Small intestine (tissue), 7 donors: ENCODE measurements around the gene GOLGA8B. TPM values are rescaled to one million over a fixed set of nuclear protein-coding genes. Genes with fewer than 3 reads are reported as not detected.

ENCODE experiments used
- DNase-seq, 2 donors: peaks; one replicate each; pipeline versions ENCODE4 v3.0.0 to v3.0.0-alpha.2; 2013
- FAIRE-seq: peaks from 2 replicates; lab custom pipeline; 2012; peaks lifted over from hg19 to GRCh38; lab: Jason Lieb, UNC
- H3K27ac ChIP-seq, 3 donors: one replicate each; pipeline ENCODE4 v1.5.1; 2013; ENCODE audit warnings: low read length in 2 of 3, mild to moderate bottlenecking in 2 of 3, control low read depth in 1 of 3, inconsistent platforms in 1 of 3, low read depth in 1 of 3, moderate library complexity in 1 of 3
- H3K27me3 ChIP-seq, 3 donors: one replicate each; pipeline ENCODE4 v1.6.1; 2013; ENCODE audit warnings: low read length in 3 of 3, inconsistent platforms in 1 of 3; ENCODE audit not compliant: control insufficient read depth in 3 of 3, insufficient read depth in 3 of 3
- H3K36me3 ChIP-seq, 3 donors: one replicate each; pipeline ENCODE4 v1.6.1; 2013; ENCODE audit warnings: low read length in 3 of 3, inconsistent platforms in 1 of 3, low read depth in 1 of 3, mild to moderate bottlenecking in 1 of 3, moderate library complexity in 1 of 3; ENCODE audit not compliant: control insufficient read depth in 3 of 3, insufficient read depth in 2 of 3
- H3K4me1 ChIP-seq, 3 donors: one replicate each; pipeline ENCODE4 v1.6.1; 2013; ENCODE audit warnings: low read length in 2 of 3, inconsistent platforms in 1 of 3, low read depth in 1 of 3, mild to moderate bottlenecking in 1 of 3, moderate library complexity in 1 of 3; ENCODE audit not compliant: control insufficient read depth in 3 of 3, insufficient read depth in 2 of 3
- H3K4me3 ChIP-seq, 3 donors: one replicate each; pipeline ENCODE4 v1.5.1; 2013; ENCODE audit warnings: low read length in 3 of 3, control low read depth in 1 of 3, inconsistent platforms in 1 of 3, low read depth in 1 of 3, mild to moderate bottlenecking in 1 of 3, moderate library complexity in 1 of 3
- H3K9me3 ChIP-seq, 2 donors: one replicate each; pipeline ENCODE4 v1.6.1; 2013; ENCODE audit warnings: low read depth in 1 of 2, low read length in 1 of 2; ENCODE audit not compliant: control insufficient read depth in 2 of 2, insufficient read depth in 1 of 2
- WGBS, 3 donors: extraction: QIAGEN DNeasy Blood & Tissue Kit; methylation state at CpG; one replicate each; pipeline ENCODE4 v1.1.7; 2013; 5-methylcytosine and 5-hydroxymethylcytosine counted together
- polyA plus RNA-seq, 4 donors: library from polyadenylated mRNA; stranded (reverse) in 3 of 4; unstranded in 1 of 4; fragments of 200-250 nt in 3 of 4; fragments of 120-200 nt in 1 of 4; gene quantifications; one replicate each; pipeline versions ENCODE4 v1.2.1 to v1.2.3, GENCODE V29; 2013
- donor health status: healthy with polysubstance abuse.
- donor health status: control.
- donor health status: control.
- donor health status: Bipolar disorder and iron deficiency.
- donor health status: healthy.

GOLGA8B gene
- polyA plus RNA-seq, 4 donors = 7.6 to 77.4 (median 37.4) TPM

- Histone ChIP-seq H3K27me3 (no peaks in the 10 kb centered on the region), H3K36me3 (no peaks in the 10 kb centered on the region), H3K9me3 (no peaks in the 10 kb centered on the region), H3K4me1 (no peaks in the 10 kb centered on the region), H3K4me3 (no peak overlapping the region), H3K27ac (no peak overlapping the region)
- no peak for DNase-seq
- no peak for FAIRE-seq
- 90 to 92% (median 91%) methylated on average over 7 of the region's 7 CpGs for WGBS, 3 donors
Observed at GRCh38 chr15:34619151-34619550, 35.7 kb upstream of the GOLGA8B start.

- no peaks in the 10 kb centered on the region for H3K4me1 ChIP-seq
- no peaks in the 10 kb centered on the region for H3K9me3 ChIP-seq
- FAIRE-seq (no peak), DNase-seq (no peak)
- WGBS, 3 donors = 45 to 63% (median 58%) methylated on average over 2 of the region's 2 CpGs
- H3K4me3 ChIP-seq = no peak overlapping the region
- H3K36me3 ChIP-seq = no peaks in the 10 kb centered on the region
- no peaks in the 10 kb centered on the region for H3K27me3 ChIP-seq
- no peak overlapping the region for H3K27ac ChIP-seq
Observed at GRCh38 chr15:34618073-34618472, 34.6 kb upstream of the GOLGA8B start.

DNA sequence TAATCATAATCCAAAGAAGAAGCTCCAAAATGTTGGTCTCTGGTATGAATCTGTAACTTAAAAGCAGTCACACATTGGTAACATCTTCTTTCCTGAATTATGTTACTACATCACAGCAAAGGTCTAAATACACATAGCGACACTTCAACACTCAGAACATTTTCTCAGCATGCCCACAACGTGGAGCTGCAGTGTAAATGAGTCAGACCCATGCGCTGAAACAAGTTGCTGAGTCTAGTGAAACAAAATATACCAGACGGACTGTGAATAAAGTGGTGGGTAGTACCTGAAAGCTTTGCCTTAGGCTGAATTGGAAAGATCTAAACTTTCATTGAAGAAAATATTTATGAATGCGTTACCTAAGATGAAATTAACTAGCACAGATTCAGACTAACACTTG is 33.2 kb upstream of the GOLGA8B start:
- H3K36me3 ChIP-seq = no peaks in the 10 kb centered on the region

DNA sequence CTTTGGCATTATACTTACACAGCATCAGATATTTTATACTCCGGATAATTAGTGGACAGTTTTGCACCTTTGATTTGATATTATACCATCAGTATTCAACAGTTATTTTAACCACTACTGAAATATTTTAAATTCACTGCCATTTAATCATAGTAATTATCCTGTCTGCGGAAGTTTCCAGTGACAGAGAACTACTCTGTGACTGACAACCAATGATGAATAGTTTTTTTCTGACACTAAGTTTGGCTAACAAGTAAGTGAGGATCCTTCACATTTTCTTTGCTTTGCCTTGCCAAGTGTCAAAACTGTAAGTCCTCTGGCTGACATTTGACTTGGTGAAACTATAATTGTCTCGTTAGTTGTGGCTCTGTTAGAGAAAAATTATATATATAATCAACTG is 30.5 kb upstream of the GOLGA8B start:
- H3K27me3 ChIP-seq = no peaks in the 10 kb centered on the region
- no peak overlapping the region for H3K4me3 ChIP-seq
- no peaks in the 10 kb centered on the region for H3K4me1 ChIP-seq
- WGBS, 3 donors = 72 to 85% (median 84%) methylated on average over 3 of the region's 3 CpGs
- no peaks in the 10 kb centered on the region for H3K36me3 ChIP-seq
- DNase-seq (no peak), FAIRE-seq (no peak)
- H3K27ac ChIP-seq = no peak overlapping the region
- no peaks in the 10 kb centered on the region for H3K9me3 ChIP-seq

More for the DNA sequence above, 33.2 kb upstream of the GOLGA8B start:
- DNase-seq (peak in 1 of 2 donors; percentile 2), FAIRE-seq (no peak)
- H3K27me3 ChIP-seq = no peaks in the 10 kb centered on the region
- H3K27ac ChIP-seq = no peak overlapping the region
- H3K9me3 ChIP-seq = no peaks in the 10 kb centered on the region
- H3K4me3 ChIP-seq = no peak overlapping the region
- no peaks in the 10 kb centered on the region for H3K4me1 ChIP-seq
- 41 to 47% (median 44%) methylated on average over 5 of the region's 5 CpGs for WGBS, 3 donors

GRCh38 chr15:34613301-34613700 is 29.9 kb upstream of the GOLGA8B start:
- FAIRE-seq (no peak), DNase-seq (no peak)
- H3K27ac ChIP-seq = no peak overlapping the region
- H3K4me1 ChIP-seq = no peaks in the 10 kb centered on the region
- no peaks in the 10 kb centered on the region for H3K9me3 ChIP-seq
- H3K27me3 ChIP-seq = no peaks in the 10 kb centered on the region
- H3K36me3 ChIP-seq = no peaks in the 10 kb centered on the region
- H3K4me3 ChIP-seq = no peak overlapping the region
- 8 to 20% (median 14%) methylated on average over 2 of the region's 2 CpGs for WGBS, 3 donors

DNA sequence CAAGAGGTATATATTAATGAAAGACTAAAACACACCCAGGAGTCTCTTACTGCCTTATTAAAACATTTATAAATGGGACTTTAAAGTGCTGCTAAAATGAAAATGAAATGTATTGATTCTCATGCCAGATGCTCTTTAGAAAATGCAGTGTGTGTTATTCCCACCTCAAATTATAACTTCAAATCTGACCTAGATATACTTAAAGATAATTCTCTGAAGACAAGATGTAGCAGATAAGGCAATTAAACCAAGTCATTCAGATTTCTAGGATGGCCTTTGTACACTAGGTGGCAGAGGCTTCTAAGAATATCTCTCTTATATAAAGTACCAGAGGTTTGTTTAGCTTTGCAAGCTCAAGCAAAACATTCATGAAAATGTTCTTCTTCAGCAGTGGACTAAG is 26.9 kb upstream of the GOLGA8B start:
- H3K36me3 ChIP-seq = no peaks in the 10 kb centered on the region
- DNase-seq (no peak), FAIRE-seq (no peak)
- no peak overlapping the region for H3K4me3 ChIP-seq
- H3K4me1 ChIP-seq = no peaks in the 10 kb centered on the region
- H3K27me3 ChIP-seq = no peaks in the 10 kb centered on the region
- H3K27ac ChIP-seq = no peak overlapping the region
- no peaks in the 10 kb centered on the region for H3K9me3 ChIP-seq

DNA sequence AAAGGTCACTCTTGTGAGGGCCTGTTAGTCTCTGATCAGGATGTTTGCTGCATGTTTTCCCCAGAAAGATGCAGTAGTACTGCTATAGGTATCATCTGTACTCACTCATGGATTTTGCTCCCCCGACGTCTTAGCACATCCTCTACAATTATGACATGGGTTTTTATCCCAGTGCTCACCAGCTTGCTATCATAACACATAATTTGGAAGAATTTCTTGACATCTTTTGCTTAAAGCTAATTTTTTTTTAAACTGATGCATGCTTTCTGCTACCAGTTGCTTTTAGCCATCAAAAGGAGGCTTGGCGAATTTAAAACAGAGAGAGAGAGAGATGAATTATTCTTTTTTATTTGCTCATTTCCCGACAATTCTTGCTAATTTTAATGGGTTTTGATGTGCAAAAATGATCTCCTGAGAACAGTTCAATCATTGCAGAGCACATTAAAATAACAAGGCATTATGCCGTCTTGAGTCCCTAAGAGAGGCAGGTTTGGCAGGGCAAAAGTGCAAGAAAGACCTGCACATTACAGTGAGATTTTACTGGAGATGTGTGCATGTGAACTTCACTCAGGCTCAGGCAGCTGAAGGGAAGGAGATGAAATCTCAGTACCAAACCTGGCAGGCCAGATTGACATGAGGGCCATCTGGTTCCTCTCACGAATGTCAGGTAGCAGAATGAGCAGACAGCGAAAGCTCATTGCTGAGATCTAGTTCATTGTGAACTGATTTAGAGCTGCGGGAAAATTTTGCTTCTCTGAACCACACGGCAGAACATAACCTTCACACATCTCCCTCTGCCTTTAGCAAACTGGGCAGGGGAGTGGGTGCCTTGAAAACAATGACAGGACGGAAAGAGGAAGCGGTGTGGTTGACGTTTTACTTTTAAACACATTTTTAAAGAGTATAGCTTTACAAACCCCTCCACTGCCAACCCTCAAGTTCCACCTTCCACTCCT is 25.9 kb upstream of the GOLGA8B start:
- FAIRE-seq = no peak
- WGBS, 3 donors = 46 to 61% (median 58%) methylated on average over 12 of the region's 12 CpGs
- H3K9me3 ChIP-seq = no peaks in the 10 kb centered on the region
- no peaks in the 10 kb centered on the region for H3K4me1 ChIP-seq
- H3K4me3 ChIP-seq = no peak overlapping the region
- no peak overlapping the region for H3K27ac ChIP-seq
- no peaks in the 10 kb centered on the region for H3K27me3 ChIP-seq
- no peak for DNase-seq
- no peaks in the 10 kb centered on the region for H3K36me3 ChIP-seq

GRCh38 chr15:34608517-34608916 is 25.1 kb upstream of the GOLGA8B start:
- H3K27ac ChIP-seq = no peak overlapping the region
- H3K4me3 ChIP-seq = no peak overlapping the region
- no peaks in the 10 kb centered on the region for H3K4me1 ChIP-seq
- FAIRE-seq = no peak
- H3K9me3 ChIP-seq = no peaks in the 10 kb centered on the region
- DNase-seq = no peak
- WGBS, 3 donors = 43 to 73% (median 65%) methylated on average over 1 of the region's 1 CpG
- H3K36me3 ChIP-seq = no peaks in the 10 kb centered on the region
- H3K27me3 ChIP-seq = no peaks in the 10 kb centered on the region
